PC-9 (cell line): ENCODE results near the gene ARHGAP28. TPM values are rescaled to one million over a fixed set of nuclear protein-coding genes. Genes with fewer than 3 reads are reported as not detected.

Experiments used
- BruUV-seq: library from RNA; stranded (reverse); fragments of 400-500 nt; replicated peaks from 2 replicates; lab custom pipeline; 2021; lab: Mats Ljungman, UMichigan
- CTCF ChIA-PET: fragments of 300-600 bp; sonication (Branson Sonifier 250); formaldehyde crosslinking; loops from one replicate; lab custom pipeline; 2022; ENCODE audit warnings: antibody characterized with exemption; lab: Charles Lee
- POLR2A ChIA-PET: fragments of 300-600 bp; sonication (Branson Sonifier 250); formaldehyde crosslinking; loops from one replicate; lab custom pipeline; 2022; ENCODE audit warnings: antibody characterized with exemption; ENCODE audit not compliant: unreplicated experiment; lab: Charles Lee
- DNase-seq, 2 experiments: peaks; one replicate each; pipeline versions ENCODE4 v3.0.0 to v3.0.0-alpha.2; 2015 to 2022; ENCODE audit warnings: mixed read lengths in 1 of 2
- H2AFZ ChIP-seq: fragments of 200-600 bp; sonication (generic); 2 replicates; pipeline ENCODE4 v1.8.1; 2017; ENCODE audit warnings: antibody characterized with exemption
- H3F3A ChIP-seq: fragments of 200-600 bp; sonication (generic); 2 replicates; pipeline ENCODE4 v1.8.1; 2017; ENCODE audit warnings: antibody characterized with exemption, mild to moderate bottlenecking, low read depth; ENCODE audit not compliant: insufficient read depth
- H3K27ac ChIP-seq: fragments of 200-600 bp; sonication (generic); 2 replicates; pipeline ENCODE4 v1.6.1; 2016; ENCODE audit warnings: mixed run types
- H3K27me3 ChIP-seq: fragments of 200-600 bp; sonication (generic); 2 replicates; pipeline ENCODE4 v1.6.1; 2016; ENCODE audit warnings: low read depth, mixed run types; ENCODE audit not compliant: insufficient read depth
- H3K36me3 ChIP-seq: fragments of 200-600 bp; sonication (generic); 2 replicates; pipeline ENCODE4 v1.6.1; 2016; ENCODE audit warnings: low read depth, mixed run types
- H3K4me1 ChIP-seq: fragments of 200-600 bp; sonication (generic); replicated peaks from 2 replicates; pipeline ENCODE4 v1.6.1; 2016; ENCODE audit warnings: mixed run types; ENCODE audit not compliant: insufficient read depth
- H3K4me2 ChIP-seq: fragments of 200-600 bp; sonication (generic); 2 replicates; pipeline ENCODE4 v1.6.1; 2017; ENCODE audit warnings: mixed run types
- H3K4me3 ChIP-seq: fragments of 200-600 bp; sonication (generic); 2 replicates; pipeline ENCODE4 v1.6.1; 2016; ENCODE audit warnings: mixed run types
- H3K79me2 ChIP-seq: fragments of 200-600 bp; sonication (generic); 2 replicates; pipeline ENCODE4 v1.6.1; 2017; ENCODE audit warnings: low read depth, mixed run types
- H3K9me2 ChIP-seq: fragments of 200-600 bp; sonication (generic); 2 replicates; pipeline ENCODE4 v1.8.1; 2017; ENCODE audit warnings: mild to moderate bottlenecking; ENCODE audit not compliant: insufficient read depth
- H3K9me3 ChIP-seq: fragments of 200-600 bp; sonication (generic); 2 replicates; pipeline ENCODE4 v1.8.1; 2016; ENCODE audit warnings: low read depth; ENCODE audit not compliant: insufficient read depth
- H4K20me1 ChIP-seq: fragments of 200-600 bp; sonication (generic); 2 replicates; pipeline ENCODE4 v1.8.1; 2017; ENCODE audit not compliant: insufficient read depth
- CTCF ChIP-seq: fragments of 200-600 bp; sonication (generic); conservative IDR thresholded peaks from 2 replicates; pipeline ENCODE4 v1.6.1; 2017; ENCODE audit warnings: mixed run types, antibody characterized with exemption, mild to moderate bottlenecking, moderate library complexity
- EZH2 ChIP-seq: fragments of 200-600 bp; sonication (generic); IDR thresholded peaks from 2 replicates; pipeline ENCODE4 v1.8.0; 2017; ENCODE audit warnings: antibody characterized with exemption, low read depth
- intact Hi-C: fragments of 100-400 bp; cut with micrococcal nuclease; formaldehyde crosslinking; loops from one replicate; pipeline ENCODE4 v1.10.0; 2022; ENCODE audit not compliant: unreplicated experiment
- total RNA-seq: library from RNA; stranded (reverse); gene quantifications from 2 replicates; pipeline ENCODE4 v1.2.3, GENCODE V29; 2021

Gene ARHGAP28
- total RNA-seq, 1 experiment from 2014 or later = not detected

DNA sequence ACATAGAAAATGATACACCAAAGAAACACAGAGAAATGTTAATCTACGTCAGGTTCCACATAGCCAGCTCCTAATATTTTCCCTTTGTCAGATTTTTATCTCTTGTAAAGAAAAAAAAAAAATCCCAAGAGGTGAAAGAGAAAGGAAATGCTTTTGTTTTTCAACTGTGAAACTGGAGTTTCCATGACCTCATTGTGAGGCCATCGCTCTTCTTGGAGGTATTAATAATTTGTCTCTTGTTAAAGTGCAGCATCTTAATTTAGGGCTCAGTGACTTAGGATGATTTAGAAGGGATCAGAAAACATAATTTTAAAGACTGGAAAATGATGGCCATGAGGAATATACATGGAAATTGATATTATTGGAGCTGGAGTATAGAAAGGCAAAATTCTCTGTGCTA is 21.7 kb downstream of the ARHGAP28 start:
- ChIA-PET CTCF (no interaction called here), POLR2A (interaction anchor here (0.7 kb wide), 1 partner anchor 1500 kb away, joined by 4 read pairs; no protein-coding TSS in a partner anchor)
- intact Hi-C loops = no loop called here
- Histone ChIP-seq H4K20me1 (no peaks in the 10 kb centered on the region), H3K27ac (no peak overlapping the region), H3K4me3 (no peak overlapping the region), H2AFZ (no peak overlapping the region), H3K4me1 (no peaks in the 10 kb centered on the region), H3K9me2 (no peaks in the 10 kb centered on the region), H3K27me3 (0 out of 2 replicates have a peak, but pooled peaks cover 5% of the 10 kb centered on the region), H3K79me2 (no peaks in the 10 kb centered on the region), H3K4me2 (no peak overlapping the region), H3K9me3 (no peaks in the 10 kb centered on the region), H3K36me3 (no peaks in the 10 kb centered on the region), H3F3A (no peaks in the 10 kb centered on the region)
- DNase-seq = no peak
- TF ChIP-seq EZH2 (no peak), CTCF (no peak)
- BruUV-seq = no TSS peak

DNA sequence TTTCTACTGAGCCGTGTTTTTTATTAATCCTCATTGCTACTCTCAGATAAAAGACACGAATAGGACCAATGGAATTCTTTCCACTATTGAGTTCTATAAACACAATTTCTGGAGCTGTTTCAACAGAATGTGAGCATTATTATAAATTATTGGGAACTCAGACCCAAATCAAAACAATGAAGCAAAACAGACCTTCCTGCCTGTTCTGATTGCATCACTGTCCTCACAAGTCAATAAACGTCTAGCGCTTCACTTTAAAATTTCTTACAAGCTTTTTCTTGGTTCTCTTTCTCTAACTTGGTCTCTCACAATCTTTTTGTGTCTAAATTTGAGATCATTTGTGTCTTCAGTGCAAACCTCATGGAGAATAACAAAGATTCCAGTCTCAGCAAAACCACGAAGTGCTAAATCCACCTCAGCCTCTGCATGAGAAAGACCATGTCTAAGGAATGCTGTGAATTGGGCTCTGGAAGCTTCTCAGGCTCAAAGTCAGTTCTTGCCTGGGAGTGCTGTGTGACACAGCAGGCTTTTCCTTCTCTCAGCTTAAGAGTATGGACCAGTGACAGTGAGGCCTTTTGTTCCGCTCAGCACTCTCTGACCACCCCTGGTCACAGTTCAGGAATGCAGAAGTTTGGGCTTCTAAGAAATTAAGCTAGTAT is 22.8 kb downstream of the ARHGAP28 start:
- DNase-seq = no peak
- Histone ChIP-seq H3K9me3 (no peaks in the 10 kb centered on the region), H3K27ac (no peak overlapping the region), H3K9me2 (no peaks in the 10 kb centered on the region), H3F3A (no peaks in the 10 kb centered on the region), H3K36me3 (no peaks in the 10 kb centered on the region), H3K4me1 (no peaks in the 10 kb centered on the region), H3K4me2 (no peak overlapping the region), H3K27me3 (peaks cover 14% of the 10 kb centered on the region; the same call in 1 of the 2 replicates), H4K20me1 (no peaks in the 10 kb centered on the region), H2AFZ (no peak overlapping the region), H3K79me2 (no peaks in the 10 kb centered on the region), H3K4me3 (no peak overlapping the region)
- BruUV-seq = no TSS peak
- intact Hi-C loops = no loop called here
- POLR2A ChIA-PET = no interaction called here
- CTCF ChIA-PET = no interaction called here
- TF ChIP-seq CTCF = no peak
- TF ChIP-seq EZH2 = no peak

GRCh38 chr18:6755107-6755506 is 25.6 kb downstream of the ARHGAP28 start:
- H3K9me3 ChIP-seq = no peaks in the 10 kb centered on the region
- H3K4me3 ChIP-seq = no peak overlapping the region
- no peaks in the 10 kb centered on the region for H3F3A ChIP-seq
- H3K4me1 ChIP-seq = no peaks in the 10 kb centered on the region
- intact Hi-C loops = no loop called here
- ChIA-PET POLR2A (no interaction called here), CTCF (no interaction called here)
- TF ChIP-seq CTCF = no peak
- no peak for TF ChIP-seq EZH2
- no peak for DNase-seq
- H3K79me2 ChIP-seq = no peaks in the 10 kb centered on the region
- H3K27ac ChIP-seq = no peak overlapping the region
- no peaks in the 10 kb centered on the region for H3K36me3 ChIP-seq
- H3K4me2 ChIP-seq = no peak overlapping the region
- peaks cover 29% of the 10 kb centered on the region for H3K27me3 ChIP-seq
- no peak overlapping the region for H2AFZ ChIP-seq
- BruUV-seq = no TSS peak
- H4K20me1 ChIP-seq = no peaks in the 10 kb centered on the region
- no peaks in the 10 kb centered on the region for H3K9me2 ChIP-seq
